NCI-H1930 (cell line): ENCODE measurements around the gene HOXA13.

ENCODE experiments used
- DNase-seq, 2 experiments: peaks; one replicate each; lab custom pipeline; 2025; lab: John Stamatoyannopoulos, UW

The HOXA13 gene

GRCh38 chr7:27192546-27193334 lies 7.2 kb downstream of the HOXA13 start:
- no peak for DNase-seq

- DNase-seq: no peak
These were observed 7.9 kb downstream of the HOXA13 start for GRCh38 chr7:27191833-27192545.

DNA sequence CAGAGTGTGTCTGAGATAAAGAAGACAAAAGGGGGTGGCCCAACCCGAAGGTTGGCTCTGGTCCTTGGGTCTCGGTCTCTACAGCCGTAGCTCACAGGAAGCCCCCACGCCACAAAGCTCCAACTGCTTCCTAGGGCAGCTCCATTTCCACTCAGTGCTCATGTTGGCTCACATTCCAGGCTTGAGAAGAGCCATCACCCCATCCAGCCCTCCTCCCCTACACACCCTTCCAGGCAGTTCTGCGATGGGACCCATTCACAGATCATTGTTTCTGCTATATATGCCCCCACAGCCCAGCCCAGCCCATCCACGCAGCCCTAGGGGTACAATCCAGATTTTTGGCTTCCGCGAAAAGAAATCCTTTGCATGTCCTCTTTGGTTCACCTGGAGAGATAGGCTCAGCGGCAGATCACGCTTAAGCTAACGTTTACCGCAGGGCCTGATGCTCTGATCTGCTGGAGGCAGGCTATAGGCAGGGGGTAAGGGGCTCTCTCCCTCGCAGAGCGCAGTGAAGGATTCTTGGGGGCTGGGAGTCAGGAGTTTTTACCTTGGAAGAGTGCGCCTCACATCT lies 8.6 kb downstream of the HOXA13 start:
- no peak for DNase-seq

DNA sequence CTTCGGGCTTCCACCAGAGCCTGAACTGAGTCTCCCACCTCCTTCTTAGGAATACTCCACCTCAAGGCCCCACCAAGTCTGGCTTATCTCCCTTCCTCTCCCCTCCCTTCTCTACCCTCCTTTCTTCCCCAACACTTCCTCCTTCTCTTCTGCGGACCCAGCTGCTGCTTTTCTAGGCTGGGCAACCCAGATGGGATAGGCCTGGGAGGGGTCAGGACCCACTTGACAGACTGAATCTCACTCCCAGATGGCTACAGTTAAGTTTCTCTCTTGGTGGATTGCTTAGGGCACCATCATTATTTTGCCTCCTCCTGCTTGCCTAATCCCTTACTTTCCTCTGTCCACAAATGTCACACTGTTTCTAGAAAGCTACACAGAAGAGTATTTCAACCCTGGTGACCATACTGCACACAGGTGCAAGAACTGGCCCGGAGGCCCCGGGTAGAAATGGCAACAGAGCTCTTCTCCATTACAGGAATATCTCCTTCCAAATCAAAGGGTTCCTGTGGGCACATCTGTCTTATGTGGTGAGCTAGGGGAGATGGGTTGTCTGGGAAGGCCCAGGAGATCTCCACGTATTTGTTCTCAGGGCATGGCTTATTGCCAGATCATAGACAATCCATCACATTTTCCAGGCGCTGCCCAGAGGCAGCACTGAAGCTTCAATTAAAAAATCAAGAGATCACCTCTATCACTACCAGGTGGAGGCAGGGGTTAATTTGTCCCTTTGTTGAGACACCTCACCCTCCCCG lies 9.7 kb downstream of the HOXA13 start:
- no peak for DNase-seq

DNA sequence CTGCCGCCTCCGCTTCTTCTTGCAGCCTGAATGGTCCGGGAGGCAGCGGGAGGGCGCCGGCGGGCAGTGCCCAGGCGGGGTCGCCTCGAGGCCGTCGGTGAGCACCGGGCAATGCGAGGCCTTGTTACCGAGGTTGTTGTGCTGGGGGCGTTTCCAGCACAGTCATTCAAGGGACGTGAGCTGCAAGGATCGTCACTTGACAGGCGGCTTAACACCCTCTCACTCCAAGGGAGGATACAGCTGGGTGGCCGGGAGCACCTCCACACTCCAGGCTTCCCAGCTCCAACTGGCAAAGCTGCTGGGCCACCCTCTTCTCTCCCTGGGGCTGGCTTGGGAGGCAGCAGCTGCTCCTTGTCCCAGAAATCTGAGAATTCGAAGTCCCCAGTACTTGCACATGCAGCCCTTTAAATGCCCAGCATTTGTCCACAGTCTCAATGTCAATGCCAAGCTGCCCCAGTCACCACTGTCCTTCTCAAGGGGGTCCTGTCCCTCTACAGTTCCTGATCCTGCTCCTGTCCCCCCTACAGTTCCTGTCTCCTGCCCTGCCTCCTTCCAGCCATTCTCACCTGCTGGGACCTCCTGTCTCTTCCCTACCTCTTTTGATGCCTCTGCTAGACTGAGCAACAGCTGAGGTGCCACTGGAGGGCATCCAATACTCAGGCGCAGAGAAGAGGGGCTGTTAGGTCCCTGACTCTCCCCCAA lies 10.4 kb downstream of the HOXA13 start:
- no peak for DNase-seq

DNA sequence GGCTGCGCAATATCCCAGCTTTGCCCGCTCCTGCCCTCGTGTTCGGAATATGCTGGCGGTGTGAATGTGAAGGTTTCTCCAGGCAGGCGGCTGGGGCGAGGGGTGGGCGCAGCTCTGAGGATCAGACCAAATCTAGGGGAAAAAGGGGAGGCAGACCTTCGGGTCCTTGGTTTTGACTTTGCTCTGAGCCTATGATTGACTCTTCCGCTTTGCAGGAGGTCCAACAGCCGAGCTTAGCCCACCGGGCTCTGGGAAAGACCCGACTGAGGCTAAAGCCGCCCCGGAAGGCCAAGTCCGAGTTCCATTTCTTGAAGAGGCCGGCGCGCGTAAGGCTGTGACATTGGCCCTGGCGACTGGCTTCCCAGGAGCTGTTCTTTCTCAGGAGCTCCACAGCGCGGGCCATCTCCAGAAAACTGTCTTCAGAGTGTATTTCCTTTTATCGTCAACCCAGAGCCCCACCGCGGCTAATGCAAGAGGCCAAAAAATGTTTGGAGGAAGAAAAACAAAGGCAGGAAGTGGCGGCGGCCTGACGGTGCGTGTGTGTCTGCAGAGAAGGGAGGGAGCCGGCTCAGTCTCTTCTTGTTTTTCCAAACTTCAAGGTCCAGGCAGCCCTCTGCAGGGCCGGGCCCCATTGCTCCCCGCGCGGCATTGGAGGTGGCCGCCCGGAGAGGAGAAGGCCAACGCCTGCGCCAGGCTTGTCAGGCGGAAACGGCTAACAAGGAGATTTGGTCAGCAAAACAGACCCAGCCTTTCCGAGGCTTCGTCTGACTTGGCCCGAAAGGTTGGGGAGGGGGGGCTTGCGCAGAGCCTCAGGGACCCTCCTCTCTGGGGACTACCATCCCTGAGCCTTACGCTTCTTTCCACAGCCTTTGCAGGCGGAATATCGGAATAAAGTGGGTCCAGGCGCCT lies 11.3 kb downstream of the HOXA13 start:
- DNase-seq: no peak

GRCh38 chr7:27187475-27188385 lies 12.2 kb downstream of the HOXA13 start:
- DNase-seq: no peak

DNA sequence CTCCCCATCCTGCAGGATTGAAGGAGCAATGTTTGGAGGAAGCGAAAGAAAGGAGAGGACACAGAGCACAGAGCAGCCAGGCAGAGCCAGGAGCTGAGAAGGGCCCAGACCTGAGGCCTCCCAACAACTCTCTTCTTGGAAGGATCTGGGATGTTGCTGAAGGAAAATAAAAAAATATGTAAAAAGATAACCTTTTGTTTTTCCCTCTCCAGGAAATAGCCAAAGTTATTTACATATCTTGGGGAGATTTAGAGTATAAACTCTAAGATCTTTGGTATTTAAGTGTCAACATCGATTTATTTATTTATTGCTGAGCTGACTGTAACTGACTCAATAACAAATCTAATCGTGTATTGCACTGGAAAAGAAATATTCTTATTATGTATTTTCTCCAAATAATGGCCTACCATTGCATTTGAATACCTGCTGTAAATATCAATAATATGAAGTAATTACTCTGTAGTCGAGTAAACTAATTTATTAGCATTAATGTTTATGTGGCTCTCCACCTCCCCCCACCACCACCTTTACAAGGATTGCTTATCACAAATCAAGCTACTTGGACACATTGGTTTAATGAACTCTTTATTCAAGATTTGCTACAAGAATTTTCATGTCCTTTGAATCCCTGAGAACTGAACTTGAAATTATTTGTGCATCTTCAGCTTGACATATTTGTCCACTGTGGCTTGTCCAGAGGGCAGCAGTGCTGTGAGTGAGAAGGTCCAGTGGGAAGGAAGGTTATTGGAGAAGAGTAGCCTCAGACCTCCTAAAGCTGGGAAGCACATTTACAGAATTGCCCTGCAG lies 13.0 kb downstream of the HOXA13 start:
- no peak for DNase-seq

DNA sequence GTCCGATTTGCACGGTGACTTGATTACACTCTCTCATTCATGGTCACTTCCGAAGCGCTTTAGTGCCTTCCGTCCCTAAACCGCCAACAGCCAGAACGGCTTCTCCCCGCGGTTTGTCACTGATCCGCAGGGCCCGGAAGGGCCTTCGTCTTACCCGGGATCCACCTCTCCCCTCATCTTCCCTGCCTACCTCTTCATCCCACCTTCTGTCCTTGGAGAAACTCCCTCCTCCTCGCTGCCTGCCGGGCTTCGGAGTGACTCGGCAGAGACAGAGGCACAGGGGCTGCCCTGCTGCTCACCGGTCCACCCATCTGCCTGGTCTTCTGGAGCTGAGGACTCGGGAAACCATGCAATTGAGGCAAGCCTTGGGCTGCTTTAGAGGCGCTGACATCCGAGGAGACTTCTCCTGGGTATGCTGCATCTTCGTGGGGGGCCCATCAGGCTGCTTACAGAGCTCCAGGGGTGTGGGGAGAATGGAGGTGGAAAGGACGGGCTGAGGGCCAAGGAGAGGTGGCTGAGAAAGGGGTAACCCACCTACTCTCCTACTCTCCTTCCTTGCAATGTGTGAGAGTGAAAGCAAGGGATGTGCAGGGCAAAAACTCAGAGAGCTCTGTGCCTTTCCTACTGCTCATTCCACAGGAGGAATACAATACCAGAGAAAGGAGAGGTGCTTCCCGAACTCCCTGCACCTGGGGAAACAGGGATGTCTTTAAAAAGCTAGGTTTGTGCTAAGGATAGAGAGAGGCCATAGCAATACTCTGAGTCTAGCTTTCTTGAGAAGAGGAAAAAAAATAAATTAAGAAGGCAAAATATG lies 13.8 kb downstream of the HOXA13 start:
- DNase-seq: no peak

- DNase-seq: no peak
These were observed 14.7 kb downstream of the HOXA13 start, which contains the start of gene HOXA11 for GRCh38 chr7:27185013-27185853. HOXA11 (minus strand) TSS chr7:27185232; CDS start chr7:27185144, 88 bp downstream.

GRCh38 chr7:27184337-27185012 lies 15.4 kb downstream of the HOXA13 start:
- peak in 1 of 2 experiments; percentile 33 for DNase-seq

DNA sequence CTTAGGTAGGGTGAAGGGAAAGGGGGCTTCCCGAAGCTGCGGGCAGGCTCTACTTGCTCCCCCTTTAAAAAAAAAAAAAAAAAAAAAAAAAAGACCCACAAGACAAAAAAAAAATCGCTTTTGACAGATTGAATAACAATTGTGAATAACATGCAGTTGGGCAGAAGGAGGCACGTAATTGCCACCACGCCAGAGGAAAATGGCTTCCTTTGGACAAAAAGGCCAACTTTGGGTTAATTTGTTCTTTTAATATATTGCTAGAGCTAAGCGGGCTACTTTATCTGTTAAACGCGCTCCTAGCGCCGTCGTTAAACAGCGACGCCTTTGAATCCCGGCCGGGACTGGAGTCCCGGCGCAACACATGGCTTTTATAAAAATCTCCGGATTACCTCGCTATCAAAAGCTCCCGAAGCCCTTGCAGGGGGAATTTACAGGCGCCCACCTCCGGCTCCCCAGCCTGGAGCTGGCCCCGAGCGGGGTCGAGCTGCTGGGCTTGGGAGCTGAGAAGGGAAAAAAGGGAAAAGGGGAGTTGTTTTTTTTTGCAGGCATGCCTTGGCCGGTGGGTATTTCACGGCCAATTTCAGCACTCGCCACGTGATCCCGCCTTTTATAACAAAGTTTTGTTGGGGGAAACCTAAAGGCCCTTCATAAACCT lies 16.1 kb downstream of the HOXA13 start:
- DNase-seq: peak; percentile 44 to 50

DNA sequence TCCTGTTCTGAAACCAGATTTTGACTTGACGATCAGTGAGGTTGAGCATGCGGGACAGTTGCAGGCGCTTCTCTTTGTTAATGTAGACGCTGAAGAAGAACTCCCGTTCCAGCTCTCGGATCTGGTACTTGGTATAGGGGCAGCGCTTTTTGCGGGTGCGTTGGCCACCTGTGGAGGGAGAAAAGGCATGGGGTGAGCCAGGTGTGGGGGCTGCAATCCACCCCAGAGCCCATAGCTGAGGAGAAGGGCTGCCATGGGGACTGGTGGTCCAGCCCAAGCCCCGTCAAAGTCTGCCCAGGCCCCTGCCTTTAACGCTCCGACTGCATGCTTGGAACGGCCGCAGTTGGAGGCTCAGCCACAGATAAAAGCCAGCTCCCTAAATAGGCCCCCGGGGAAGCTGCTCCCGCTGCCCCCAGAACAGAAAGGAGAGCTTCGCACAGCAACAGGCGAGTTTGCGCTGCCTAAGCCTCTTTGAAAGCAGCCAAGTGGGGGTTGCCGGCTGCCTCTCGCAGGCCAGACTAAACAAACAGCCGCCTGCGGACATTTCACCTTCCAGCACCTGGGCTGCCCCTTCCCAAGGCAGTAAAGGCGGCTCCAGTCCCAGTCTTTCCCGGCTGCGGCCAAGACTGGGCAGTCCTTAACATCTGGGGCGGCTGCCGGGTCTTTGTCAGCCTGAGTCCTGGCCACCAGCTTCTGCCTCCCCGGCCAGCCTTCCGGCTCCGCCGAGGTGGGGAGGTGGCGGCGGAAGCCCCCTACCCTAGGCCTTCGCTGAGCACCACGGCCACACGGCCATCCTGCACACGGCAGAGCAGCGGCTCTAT lies 16.8 kb downstream of the HOXA13 start:
- no peak for DNase-seq

DNA sequence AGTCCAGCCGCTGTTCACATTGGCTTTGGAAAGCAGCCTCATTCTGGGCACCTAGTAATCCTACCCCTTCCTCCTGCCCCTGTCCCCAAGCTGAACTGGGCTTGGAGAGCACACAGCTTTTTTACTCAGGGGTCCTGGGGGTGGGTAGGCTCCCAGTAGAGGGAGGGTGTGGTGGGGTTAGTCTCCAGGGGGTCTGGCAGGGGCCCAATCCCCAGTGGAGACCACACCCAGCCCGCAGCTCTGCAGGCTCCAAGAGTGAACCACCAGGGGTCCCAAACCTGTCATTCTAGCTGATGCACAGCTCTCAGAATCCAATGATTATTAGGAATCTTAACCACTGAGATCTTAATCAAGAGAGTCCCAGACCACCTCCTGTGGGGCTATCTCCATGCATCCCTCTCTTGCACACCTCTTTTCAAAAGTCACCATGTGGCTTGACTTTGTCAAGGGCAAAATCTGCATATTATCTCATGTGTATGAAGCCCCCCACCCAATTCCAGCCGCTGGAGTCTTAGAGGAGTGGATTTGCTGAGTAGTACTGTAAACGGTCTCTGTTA lies 17.5 kb downstream of the HOXA13 start:
- DNase-seq: no peak
